ENCODE results near the gene MYLK.

Gene MYLK

GRCh38 chr3:123790254-123791072 lies 93.7 kb downstream of the MYLK start:
- no peak for DNase-seq

DNA sequence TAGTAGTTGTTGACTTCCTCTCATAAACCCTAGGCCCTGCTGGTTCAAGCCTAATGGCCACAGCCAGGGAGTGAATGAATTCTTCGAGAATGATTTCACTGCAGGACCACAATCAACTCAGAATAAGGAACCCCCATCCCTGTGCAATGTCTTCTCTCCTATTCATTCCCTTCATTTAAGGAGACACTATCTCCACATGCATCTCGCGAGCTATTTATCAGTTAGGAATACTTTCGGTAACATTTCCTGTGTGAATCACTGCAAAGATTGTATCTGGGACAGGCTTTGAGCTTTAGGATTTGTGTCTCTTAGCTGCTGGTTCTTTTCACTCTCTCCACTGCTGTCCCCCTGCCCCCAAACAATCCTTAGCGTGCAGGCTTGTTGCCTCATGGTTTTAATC lies 94.4 kb downstream of the MYLK start:
- DNase-seq = no peak

DNA sequence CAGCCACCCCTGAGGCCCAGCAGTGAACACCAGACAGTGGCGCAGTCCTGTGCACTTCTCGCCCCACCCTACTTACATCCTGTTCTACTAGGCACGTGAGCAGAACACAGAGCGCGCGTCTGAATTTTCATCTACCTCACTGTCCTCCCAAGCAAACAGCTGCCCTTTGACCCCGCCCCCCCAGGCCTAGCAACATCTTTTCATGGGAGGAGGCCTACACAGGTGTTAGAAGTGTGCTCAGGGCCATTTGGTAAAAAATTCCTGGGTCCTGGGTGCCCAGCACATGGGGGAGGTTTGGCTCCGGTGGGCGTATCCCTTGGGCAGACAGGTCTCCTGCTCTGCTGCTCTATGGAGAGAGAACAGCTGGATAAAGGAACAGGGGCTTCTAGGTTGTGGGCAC lies 95.0 kb downstream of the MYLK start:
- no peak for DNase-seq

DNA sequence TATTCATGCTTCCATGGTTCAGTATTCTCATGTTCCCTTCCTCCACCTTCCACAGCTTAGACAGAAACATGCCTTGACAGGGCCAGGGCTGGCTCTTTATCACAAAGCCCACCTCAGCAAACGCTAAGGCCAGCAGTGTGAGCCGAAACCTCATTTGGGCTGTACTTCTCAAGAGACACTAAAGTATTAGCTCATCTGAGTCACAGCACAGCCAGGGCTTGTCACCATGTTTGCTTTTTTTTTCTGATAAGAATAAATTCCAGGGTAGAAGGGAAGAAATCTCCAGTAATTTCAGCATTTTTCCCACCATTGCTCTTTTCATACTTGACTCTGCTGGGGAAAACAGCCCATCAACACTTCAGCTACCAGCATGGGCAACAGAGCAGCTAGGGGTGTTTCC lies 95.4 kb downstream of the MYLK start:
- no peak for DNase-seq

- no peak for DNase-seq
These were observed 97.0 kb downstream of the MYLK start for GRCh38 chr3:123787133-123787532.

- no peak for DNase-seq
These were observed 98.5 kb downstream of the MYLK start for GRCh38 chr3:123785602-123786001.

GRCh38 chr3:123783811-123784210 lies 100.3 kb downstream of the MYLK start:
- DNase-seq = no peak

DNA sequence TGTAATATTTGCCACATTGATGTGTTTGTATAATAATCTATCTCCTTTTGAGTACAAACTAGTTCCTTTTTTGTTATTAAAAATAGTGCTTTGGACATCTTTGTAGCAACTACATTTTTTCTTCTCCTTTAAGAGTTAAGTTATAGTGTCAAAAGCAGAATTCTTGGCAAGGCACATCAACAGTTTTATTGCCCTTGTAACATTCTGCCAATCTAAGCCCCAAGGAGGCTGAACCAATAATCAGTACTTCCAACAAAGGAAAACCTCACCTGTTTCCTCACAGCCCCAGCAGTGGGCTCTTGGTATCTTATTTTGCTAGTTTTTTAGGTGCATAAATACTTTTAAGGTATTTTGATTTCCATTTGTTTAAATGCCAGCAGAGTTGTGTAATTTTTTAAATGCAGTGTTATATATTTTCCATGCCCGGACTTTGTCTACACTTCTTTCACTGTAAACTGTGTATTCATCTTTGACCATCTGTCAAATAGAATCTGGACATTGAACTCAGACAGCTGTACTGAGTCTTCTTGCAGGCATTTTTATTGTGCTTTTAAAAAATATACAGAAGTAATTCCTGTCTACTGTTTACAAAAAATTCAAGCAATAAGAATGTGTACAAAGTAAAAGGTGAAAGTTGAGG lies 101.0 kb downstream of the MYLK start:
- DNase-seq = no peak

DNA sequence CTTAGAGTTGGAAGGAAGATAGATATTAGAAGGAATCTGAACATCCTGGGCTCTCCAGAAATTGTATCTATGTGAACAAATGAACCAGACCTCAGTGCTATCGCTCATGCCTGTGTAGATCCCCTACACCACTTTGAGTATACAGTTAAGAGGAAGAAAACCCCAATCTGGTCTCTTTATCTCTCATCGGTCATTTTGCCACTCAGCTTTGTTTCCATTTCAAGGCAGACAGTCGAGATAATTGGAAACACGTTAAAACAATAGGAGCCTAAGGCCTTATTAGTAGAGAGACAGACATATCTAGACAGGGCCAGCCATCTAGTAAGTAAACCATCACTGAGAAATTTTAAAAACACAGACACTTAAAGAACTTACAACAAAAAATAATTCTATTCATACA lies 101.6 kb downstream of the MYLK start:
- DNase-seq = no peak

DNA sequence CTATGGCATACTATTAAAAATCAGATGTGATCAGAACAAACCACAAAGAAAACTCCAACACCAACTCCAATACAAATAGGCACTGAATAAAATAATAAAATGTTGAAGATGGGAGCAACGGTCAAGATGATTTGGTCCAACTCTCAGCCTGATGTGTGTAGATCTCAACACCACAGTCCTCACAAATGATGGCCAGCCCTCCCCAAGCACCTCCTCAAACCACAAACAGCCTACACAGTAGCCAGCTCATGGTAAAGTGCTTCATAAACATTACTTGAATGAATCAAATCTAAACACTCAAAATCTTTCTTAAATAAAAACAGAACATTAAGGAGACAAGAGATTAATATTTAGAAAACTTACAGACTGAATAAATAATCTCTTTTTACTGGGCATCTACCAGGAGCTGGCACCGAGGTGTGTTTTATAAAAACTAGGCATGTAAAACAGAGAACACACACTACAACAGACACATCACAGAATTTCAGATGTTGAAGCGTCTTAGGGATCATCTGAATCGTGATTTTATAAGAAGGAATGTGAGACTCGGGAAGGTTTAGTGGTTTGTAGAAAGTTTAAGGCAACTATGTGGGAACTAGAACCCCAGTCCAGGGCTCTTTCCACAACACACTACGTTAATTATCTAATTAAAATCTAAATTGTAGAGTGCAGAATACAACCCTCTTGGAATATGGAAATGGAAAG lies 102.4 kb downstream of the MYLK start:
- DNase-seq = no peak

GRCh38 chr3:123781138-123781537 lies 103.0 kb downstream of the MYLK start:
- DNase-seq = no peak

- no peak for DNase-seq
These were observed 103.5 kb downstream of the MYLK start for GRCh38 chr3:123780656-123781055.

DNA sequence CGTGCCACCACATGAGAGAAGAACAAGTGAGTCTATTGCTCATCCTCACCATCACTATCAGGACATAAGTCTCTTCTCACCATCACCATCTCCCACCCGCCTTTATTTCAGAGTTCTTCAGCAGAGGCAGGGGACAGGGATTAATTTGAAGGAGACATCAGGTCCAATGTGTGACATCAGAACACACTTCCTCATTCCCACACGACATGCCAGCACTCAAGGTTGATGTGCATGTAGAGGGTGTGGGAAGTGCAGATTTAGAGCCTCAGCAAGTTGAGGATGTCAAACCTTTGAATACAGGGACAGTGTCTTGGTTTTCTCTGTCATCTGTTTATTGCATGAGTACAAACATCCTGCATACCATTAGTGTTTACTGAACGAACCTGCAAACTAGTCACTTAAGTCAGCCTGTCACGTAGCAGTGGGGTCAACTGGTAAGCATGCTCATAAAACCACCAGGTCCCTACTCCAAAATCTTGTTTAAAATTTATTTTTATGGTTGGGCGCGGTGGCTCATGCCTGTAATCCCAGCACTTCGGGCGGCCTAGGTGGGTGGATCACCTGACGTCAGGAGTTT lies 104.4 kb downstream of the MYLK start:
- DNase-seq = no peak

- DNase-seq = no peak
These were observed 105.0 kb downstream of the MYLK start for GRCh38 chr3:123778991-123779622.

- no peak for DNase-seq
These were observed 105.6 kb downstream of the MYLK start for GRCh38 chr3:123778525-123778924.

DNA sequence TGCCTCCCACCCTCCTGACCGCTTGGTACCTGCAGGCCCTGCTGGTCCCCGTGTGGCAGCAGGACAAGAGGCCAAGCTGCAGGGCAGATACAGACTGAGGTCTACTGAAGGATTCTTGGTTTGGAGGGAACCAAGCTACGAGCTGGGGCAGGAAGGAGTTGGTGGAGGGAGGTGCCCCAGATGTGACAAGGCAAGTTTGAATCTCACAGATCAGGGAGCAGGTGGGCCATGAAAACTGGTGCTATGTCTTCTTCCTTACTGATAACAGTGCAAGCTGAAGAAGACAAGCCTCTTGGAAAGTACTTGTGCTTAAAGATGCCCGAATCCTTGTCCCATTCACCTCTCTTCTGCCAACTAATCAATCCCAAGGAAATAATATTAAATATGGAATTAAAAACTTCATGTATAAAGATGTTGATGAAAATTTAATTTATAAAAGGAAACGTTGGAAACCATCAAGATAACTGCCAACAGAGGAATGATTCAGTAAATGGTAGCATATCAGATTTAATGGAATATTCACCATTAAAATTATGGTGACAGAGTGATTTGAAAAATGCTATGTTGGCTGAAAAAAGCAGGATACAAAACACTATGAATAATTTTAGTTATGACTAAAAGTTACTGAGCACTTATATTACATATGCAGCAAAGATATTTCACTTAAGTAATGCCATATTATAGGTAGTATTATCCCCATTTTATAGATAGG lies 107.9 kb downstream of the MYLK start:
- no peak for DNase-seq

GRCh38 chr3:123774474-123774873 lies 109.7 kb downstream of the MYLK start:
- DNase-seq = no peak

DNA sequence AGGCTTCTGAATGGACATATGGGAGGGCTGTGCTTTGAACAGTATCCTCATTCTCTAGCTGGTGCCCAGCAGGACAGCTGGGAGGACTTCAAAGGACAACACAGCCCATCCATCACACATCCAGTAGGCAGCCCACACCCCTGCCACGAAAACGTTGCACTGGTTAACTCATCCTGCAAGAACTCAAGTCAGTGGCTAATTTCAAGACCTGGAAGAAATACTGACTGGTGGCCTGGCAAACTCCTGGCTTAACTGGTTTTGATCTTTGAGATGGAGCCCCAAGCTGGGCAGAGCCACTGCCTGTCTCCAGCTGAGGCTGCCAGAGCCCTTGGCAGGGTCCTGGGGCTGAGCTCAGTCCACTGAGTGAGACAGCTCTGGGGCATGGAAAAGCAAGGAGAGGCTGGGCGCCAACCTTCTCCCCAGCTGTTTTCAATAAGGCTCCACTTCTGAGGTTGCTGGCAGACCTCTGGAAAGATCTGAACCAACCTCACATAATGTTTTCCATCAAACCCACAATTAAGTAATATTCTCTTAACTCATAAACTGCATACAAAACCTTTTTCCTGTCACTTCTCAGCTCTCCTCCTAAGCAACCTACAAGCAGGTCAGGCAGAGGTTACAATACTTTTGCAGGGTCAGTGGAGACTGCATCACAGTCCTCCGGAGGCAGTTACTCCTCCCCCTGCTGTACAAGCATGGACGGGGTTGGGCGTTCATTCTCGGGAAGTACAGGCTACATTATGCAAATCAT lies 110.3 kb downstream of the MYLK start:
- DNase-seq = no peak

DNA sequence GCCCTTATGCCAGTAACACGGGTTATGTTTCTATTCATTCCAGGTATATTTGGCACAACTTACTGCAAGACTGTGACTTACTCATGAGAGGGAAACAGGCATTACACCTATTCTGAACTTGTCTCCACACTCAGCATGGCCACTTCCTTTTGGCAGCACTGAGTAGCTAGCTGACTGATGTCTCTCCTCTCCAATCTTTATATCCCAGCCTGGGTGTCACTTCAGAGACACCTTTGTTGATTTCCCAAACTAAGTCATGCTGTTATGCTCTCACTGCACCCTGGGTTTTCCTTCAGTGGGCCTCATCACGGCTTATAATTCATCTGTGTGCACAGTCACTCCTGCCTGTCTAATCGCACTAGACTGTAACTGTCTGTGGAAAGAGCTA lies 114.8 kb downstream of the MYLK start:
- no peak for DNase-seq

DNA sequence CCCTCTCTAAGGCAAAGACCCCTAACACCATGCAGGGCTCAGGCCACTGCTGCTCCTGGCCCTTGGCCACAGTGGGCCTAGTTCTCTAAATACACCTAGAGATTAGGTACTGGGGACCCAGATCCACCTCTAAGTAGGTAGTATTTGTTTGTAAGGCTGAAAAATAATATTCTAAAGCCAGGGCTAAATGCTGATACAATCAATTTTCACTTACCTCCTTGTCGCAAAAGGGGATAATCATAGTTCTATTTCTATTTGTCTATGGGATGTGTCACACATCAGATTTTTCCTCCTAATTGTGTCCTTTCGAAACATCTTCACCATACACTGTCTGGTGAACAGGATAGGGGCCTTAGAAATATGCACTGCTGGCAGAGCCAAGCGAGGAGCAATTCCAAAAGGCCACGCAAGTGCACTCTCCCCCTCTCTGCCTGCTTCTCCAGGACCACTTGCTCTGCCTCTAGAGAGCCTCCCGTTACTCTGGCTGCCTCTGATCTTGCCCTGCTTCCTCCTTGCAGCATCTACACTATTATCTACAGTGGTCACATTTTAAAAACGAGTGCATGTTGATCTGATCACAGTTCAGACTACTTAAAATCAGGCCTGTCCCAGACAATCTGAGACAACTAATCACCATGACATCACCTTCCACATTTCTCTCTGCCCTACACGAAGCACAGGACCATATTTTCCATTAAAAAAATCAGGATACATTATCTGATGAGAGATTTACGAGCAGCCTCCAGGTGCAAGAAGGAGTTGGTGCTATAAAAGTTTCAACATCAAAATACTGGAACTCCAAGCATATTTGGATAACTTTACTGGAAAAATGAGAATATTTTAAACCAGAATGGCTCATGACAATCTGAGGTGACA lies 115.4 kb downstream of the MYLK start:
- DNase-seq = no peak

Data from CD4-positive, alpha-beta T cell treated with Interleukin-17A for 4 hours (primary cell).